OCI-LY7 (cell line): ENCODE data around the gene DMD. TPM values are rescaled to one million over a fixed set of nuclear protein-coding genes. Genes with fewer than 3 reads are reported as not detected.

Experiments
- BruUV-seq: library from RNA; stranded (reverse); fragments of 400-500 nt; replicated peaks from 2 replicates; lab custom pipeline; 2021; lab: Mats Ljungman, UMichigan
- CTCF ChIA-PET: fragments of 300-600 bp; sonication (Branson Sonifier 250); formaldehyde crosslinking; loops from one replicate; lab custom pipeline; 2022; ENCODE audit warnings: antibody characterized with exemption; ENCODE audit not compliant: unreplicated experiment; lab: Charles Lee
- POLR2A ChIA-PET: fragments of 300-600 bp; sonication (Branson Sonifier 250); formaldehyde crosslinking; loops from one replicate; lab custom pipeline; 2022; ENCODE audit warnings: antibody characterized with exemption; lab: Charles Lee
- DNase-seq: peaks from one replicate; pipeline ENCODE4 v3.0.0-alpha.2; 2015; ENCODE audit warnings: low spot score
- H2AFZ ChIP-seq: fragments of 200-600 bp; sonication (generic), shearing (Covaris generic); 2 replicates; pipeline ENCODE4 v1.6.1; 2014; ENCODE audit warnings: mild to moderate bottlenecking, antibody characterized with exemption, low read length, moderate library complexity
- H3K27ac ChIP-seq: fragments of 200-600 bp; sonication (generic); 2 replicates; pipeline ENCODE4 v1.5.1; 2014; ENCODE audit warnings: mixed run types, low read depth, mild to moderate bottlenecking, moderate library complexity, low read length, inconsistent platforms; ENCODE audit not compliant: poor library complexity, severe bottlenecking
- H3K36me3 ChIP-seq: fragments of 200-600 bp; sonication (generic); 2 replicates; pipeline ENCODE4 v1.6.1; 2014; ENCODE audit warnings: mild to moderate bottlenecking, antibody characterized with exemption, low read length, moderate library complexity, mixed read lengths; ENCODE audit not compliant: insufficient read depth
- H3K4me1 ChIP-seq: fragments of 200-600 bp; sonication (generic); 2 replicates; pipeline ENCODE4 v1.5.1; 2014; ENCODE audit warnings: mild to moderate bottlenecking, low read length; ENCODE audit not compliant: insufficient read depth, poor library complexity, severe bottlenecking
- H3K4me2 ChIP-seq: fragments of 200-600 bp; sonication (generic); 2 replicates; pipeline ENCODE4 v1.6.1; 2014; ENCODE audit warnings: mild to moderate bottlenecking, low read length
- H3K4me3 ChIP-seq: fragments of 200-600 bp; sonication (generic); 2 replicates; pipeline ENCODE4 v1.5.1; 2014; ENCODE audit warnings: mild to moderate bottlenecking, low read depth, low read length; ENCODE audit not compliant: poor library complexity, severe bottlenecking
- H3K79me2 ChIP-seq: fragments of 200-600 bp; sonication (generic); 2 replicates; pipeline ENCODE4 v1.6.1; 2016; ENCODE audit warnings: low read depth, mild to moderate bottlenecking, low read length, moderate library complexity, mixed read lengths; ENCODE audit not compliant: insufficient read depth
- H3K9me2 ChIP-seq: fragments of 200-600 bp; sonication (generic); 2 replicates; pipeline ENCODE4 v1.6.1; 2016; ENCODE audit warnings: mild to moderate bottlenecking, low read length, mixed read lengths; ENCODE audit not compliant: insufficient read depth
- H3K9me3 ChIP-seq: fragments of 200-600 bp; sonication (generic); 2 replicates; pipeline ENCODE4 v1.6.1; 2014; ENCODE audit warnings: mild to moderate bottlenecking, mixed run types, low read length, mixed read lengths
- H4K20me1 ChIP-seq: fragments of 200-600 bp; sonication (generic); 2 replicates; pipeline ENCODE4 v1.6.1; 2014; ENCODE audit warnings: mild to moderate bottlenecking, antibody characterized with exemption, low read length, moderate library complexity, mixed read lengths; ENCODE audit not compliant: insufficient read depth
- CTCF ChIP-seq: fragments of 200-600 bp; sonication (generic); conservative IDR thresholded peaks from 2 replicates; pipeline ENCODE4 v1.5.1; 2014; ENCODE audit warnings: mild to moderate bottlenecking, antibody characterized with exemption, low read length, moderate library complexity, mixed read lengths
- EZH2phosphoT487 ChIP-seq: fragments of 200-600 bp; sonication (generic); IDR thresholded peaks from 2 replicates; pipeline ENCODE4 v1.6.1; 2018; ENCODE audit warnings: low read depth, borderline replicate concordance, mild to moderate bottlenecking, mixed run types, antibody characterized with exemption, low read length, moderate library complexity, mixed read lengths
- intact Hi-C: fragments of 100-400 bp; cut with micrococcal nuclease; formaldehyde crosslinking; loops from one replicate; pipeline ENCODE4 v1.10.0; 2022; ENCODE audit not compliant: unreplicated experiment
- total RNA-seq, 2 experiments: library from RNA; depleted of rRNA in 1 of 2; stranded (reverse); fragments of >200 nt in 1 of 2; shearing (Covaris generic) in 1 of 2; gene quantifications; 2 replicates each; pipeline ENCODE4 v1.2.3, GENCODE V29; 2014 to 2022

The DMD gene
- total RNA-seq, 2 experiments from 2014 or later = 20.5 to 61.4 TPM

- POLR2A ChIA-PET = interaction anchor here (0.6 to 2.5 kb wide), 5 partner anchors 10 to 1376 kb away, joined by 3 to 10 read pairs (median 4); no protein-coding TSS in a partner anchor
- Histone ChIP-seq H3K36me3 (peaks cover 21% of the 10 kb centered on the region), H3K4me2 (no peak overlapping the region), H3K27ac (no peak overlapping the region), H3K4me1 (no peaks in the 10 kb centered on the region), H3K9me3 (no peaks in the 10 kb centered on the region), H3K4me3 (no peak overlapping the region), H4K20me1 (no peaks in the 10 kb centered on the region), H2AFZ (no peak overlapping the region), H3K79me2 (no peaks in the 10 kb centered on the region), H3K9me2 (no peaks in the 10 kb centered on the region)
- BruUV-seq = no TSS peak
- no peak for DNase-seq
- intact Hi-C loops = no loop called here
- TF ChIP-seq EZH2phosphoT487 = no peak
- TF ChIP-seq CTCF = no peak
- CTCF ChIA-PET = interaction anchor here (1.6 kb wide), 1 partner anchor 12 kb away, joined by 3 read pairs; no protein-coding TSS in a partner anchor
These were observed 2056.4 kb downstream of the DMD start for GRCh38 chrX:31154946-31155345.

GRCh38 chrX:31153475-31154047 lies 2057.8 kb downstream of the DMD start:
- Histone ChIP-seq H3K4me1 (no peaks in the 10 kb centered on the region), H3K4me2 (no peak overlapping the region), H3K9me3 (no peaks in the 10 kb centered on the region), H4K20me1 (no peaks in the 10 kb centered on the region), H2AFZ (no peak overlapping the region), H3K27ac (no peak overlapping the region), H3K9me2 (no peaks in the 10 kb centered on the region), H3K79me2 (no peaks in the 10 kb centered on the region), H3K4me3 (no peak overlapping the region), H3K36me3 (peaks cover 16% of the 10 kb centered on the region)
- DNase-seq = no peak
- CTCF ChIA-PET = no interaction called here
- no peak for TF ChIP-seq EZH2phosphoT487
- no peak for TF ChIP-seq CTCF
- POLR2A ChIA-PET = interaction anchor here (0.6 to 2.5 kb wide), 5 partner anchors 9 to 115 kb away, joined by 3 to 10 read pairs (median 3); no protein-coding TSS in a partner anchor
- intact Hi-C loops = no loop called here
- BruUV-seq = no TSS peak

GRCh38 chrX:31147175-31147574 lies 2064.2 kb downstream of the DMD start:
- no peak overlapping the region for H3K4me3 ChIP-seq
- H3K79me2 ChIP-seq = no peaks in the 10 kb centered on the region
- no peaks in the 10 kb centered on the region for H3K9me3 ChIP-seq
- CTCF ChIA-PET = no interaction called here
- H3K27ac ChIP-seq = no peak overlapping the region
- no peak overlapping the region for H2AFZ ChIP-seq
- POLR2A ChIA-PET = no interaction called here
- H4K20me1 ChIP-seq = no peaks in the 10 kb centered on the region
- DNase-seq = no peak
- no peaks in the 10 kb centered on the region for H3K9me2 ChIP-seq
- no peak overlapping the region for H3K4me2 ChIP-seq
- no TSS peak for BruUV-seq
- H3K36me3 ChIP-seq = peaks cover 59% of the 10 kb centered on the region
- no peak for TF ChIP-seq EZH2phosphoT487
- no peak for TF ChIP-seq CTCF
- intact Hi-C loops = no loop called here
- no peaks in the 10 kb centered on the region for H3K4me1 ChIP-seq
